ENCODE results near the gene FAM120AOS. TPM values are rescaled to one million over a fixed set of nuclear protein-coding genes. Genes with fewer than 3 reads are reported as not detected.
A peak's percentile ranks its signal among the peaks of the same experiment; 100 is the strongest.

FAM120AOS gene
- total RNA-seq, 4 donors from 2014 or later, result 29.7 to 69.9 (median 48.2) TPM

DNA sequence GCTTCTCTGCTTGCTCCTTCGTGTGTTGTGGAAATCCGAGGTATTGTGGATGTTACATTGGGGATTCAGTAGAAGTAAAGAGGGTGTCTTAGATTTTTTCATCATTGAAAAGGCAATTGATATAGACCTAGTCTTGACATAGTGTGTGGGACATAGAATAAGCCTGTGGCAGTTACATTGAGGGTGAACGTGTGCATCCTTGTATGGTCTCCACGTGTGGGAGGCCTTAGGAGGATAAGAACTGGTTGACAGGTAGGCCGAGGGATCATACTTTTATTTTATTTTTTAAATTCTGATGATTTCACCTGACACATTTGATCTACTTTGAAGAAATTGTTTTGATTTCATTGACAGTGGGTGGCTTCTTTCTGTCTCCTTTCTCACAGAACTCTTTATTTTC lies 17.0 kb upstream of the FAM120AOS start:
- H3K4me1 ChIP-seq, result peaks cover 0 to 58% (median 6%) of the 10 kb centered on the region in 4 donors
- peaks cover 0 to 4% (median 0%) of the 10 kb centered on the region in 3 donors for H3K36me3 ChIP-seq
- TF ChIP-seq, protein P1, sequence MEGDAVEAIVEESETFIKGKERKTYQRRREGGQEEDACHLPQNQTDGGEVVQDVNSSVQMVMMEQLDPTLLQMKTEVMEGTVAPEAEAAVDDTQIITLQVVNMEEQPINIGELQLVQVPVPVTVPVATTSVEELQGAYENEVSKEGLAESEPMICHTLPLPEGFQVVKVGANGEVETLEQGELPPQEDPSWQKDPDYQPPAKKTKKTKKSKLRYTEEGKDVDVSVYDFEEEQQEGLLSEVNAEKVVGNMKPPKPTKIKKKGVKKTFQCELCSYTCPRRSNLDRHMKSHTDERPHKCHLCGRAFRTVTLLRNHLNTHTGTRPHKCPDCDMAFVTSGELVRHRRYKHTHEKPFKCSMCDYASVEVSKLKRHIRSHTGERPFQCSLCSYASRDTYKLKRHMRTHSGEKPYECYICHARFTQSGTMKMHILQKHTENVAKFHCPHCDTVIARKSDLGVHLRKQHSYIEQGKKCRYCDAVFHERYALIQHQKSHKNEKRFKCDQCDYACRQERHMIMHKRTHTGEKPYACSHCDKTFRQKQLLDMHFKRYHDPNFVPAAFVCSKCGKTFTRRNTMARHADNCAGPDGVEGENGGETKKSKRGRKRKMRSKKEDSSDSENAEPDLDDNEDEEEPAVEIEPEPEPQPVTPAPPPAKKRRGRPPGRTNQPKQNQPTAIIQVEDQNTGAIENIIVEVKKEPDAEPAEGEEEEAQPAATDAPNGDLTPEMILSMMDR (IDR thresholded peaks at IDR 0.05), result no peak
- TF ChIP-seq POLR2A (IDR thresholded peaks at IDR 0.05), result no peak
- H3K27me3 ChIP-seq, result no peaks in the 10 kb centered on the region
- no peak overlapping the region for H3K4me3 ChIP-seq
- peak overlapping the region in 2 of 4 donors; percentile 0 to 87 for H3K27ac ChIP-seq
- no peak for DNase-seq
- no peaks in the 10 kb centered on the region for H3K9me3 ChIP-seq

DNA sequence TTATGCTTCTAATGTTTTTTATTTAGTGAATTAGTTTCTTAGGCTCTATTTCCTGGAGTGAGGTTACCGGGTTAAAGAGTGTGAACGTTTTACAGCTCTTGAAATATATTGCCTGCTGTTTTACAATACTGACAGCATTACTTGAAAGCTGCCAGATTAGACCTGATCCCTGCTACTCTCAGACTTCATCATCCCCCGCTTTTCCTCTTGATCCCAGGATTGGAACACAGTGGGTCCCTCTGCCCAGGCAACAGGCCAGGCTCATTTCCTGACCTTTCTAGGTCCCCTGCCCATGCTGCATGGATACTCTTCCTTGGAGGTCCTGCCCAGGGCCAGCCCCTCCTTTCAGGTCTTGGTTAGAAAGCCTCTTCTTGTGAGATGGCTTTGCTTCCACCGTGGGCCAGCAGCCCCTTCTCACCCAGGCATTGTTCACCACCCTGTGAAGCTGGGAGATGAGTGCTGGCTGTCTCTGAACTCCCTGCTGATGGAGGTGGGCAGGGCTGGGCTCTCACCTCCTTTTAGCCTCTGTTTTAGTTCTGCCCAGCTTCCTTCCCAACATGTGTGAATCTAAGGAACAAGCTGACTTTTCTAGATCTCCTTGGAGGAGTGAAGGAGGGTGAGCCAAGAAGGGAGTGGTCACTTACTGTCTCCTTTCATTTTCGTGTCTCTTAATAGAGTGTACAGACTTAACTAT lies 15.5 kb upstream of the FAM120AOS start:
- H3K4me3 ChIP-seq, result peak overlapping the region in 2 of 4 donors; percentile 23 to 35
- peak overlapping the region in 3 of 4 donors; percentile 54 to 93 (median 87) for H3K27ac ChIP-seq
- peaks cover 0 to 72% (median 10%) of the 10 kb centered on the region in 4 donors for H3K4me1 ChIP-seq
- H3K27me3 ChIP-seq, result no peaks in the 10 kb centered on the region
- H3K9me3 ChIP-seq, result no peaks in the 10 kb centered on the region
- peak; percentile 54 to 66 for TF ChIP-seq POLR2A (IDR thresholded peaks at IDR 0.05)
- TF ChIP-seq, protein P1 (IDR thresholded peaks at IDR 0.05), result no peak
- no peaks in the 10 kb centered on the region for H3K36me3 ChIP-seq
- peak in 1 of 3 donors; percentile 64 for DNase-seq

DNA sequence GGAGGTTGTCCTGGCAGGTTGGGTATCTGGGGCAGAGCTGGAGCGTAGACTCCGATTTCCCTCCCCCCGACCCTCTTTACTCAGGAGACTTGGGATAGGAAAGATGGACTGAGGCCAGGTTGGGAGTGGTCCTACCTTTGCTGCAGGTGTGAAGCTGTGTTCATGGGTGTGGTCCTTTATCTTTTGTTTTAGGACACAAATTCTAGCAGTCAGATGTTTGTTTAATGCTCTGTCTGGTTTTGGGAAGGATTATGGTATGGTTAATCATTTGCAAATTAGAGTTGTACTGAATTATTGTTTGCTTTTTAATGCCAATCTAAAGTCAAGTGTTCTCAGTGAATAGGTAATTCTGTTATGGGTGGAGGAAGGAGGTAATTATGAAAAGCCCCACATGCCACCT lies 14.1 kb upstream of the FAM120AOS start:
- Histone ChIP-seq H3K27me3 (no peaks in the 10 kb centered on the region), H3K36me3 (no peaks in the 10 kb centered on the region), H3K9me3 (no peaks in the 10 kb centered on the region), H3K4me1 (peaks cover 0 to 79% (median 10%) of the 10 kb centered on the region in 4 donors), H3K4me3 (peak overlapping the region in 1 of 4 donors; percentile 6), H3K27ac (peak overlapping the region in 3 of 4 donors; percentile 54 to 93 (median 87))
- no peak for TF ChIP-seq POLR2A (IDR thresholded peaks at IDR 0.05)
- TF ChIP-seq, protein P1 (IDR thresholded peaks at IDR 0.05), result no peak
- no peak for DNase-seq

DNA sequence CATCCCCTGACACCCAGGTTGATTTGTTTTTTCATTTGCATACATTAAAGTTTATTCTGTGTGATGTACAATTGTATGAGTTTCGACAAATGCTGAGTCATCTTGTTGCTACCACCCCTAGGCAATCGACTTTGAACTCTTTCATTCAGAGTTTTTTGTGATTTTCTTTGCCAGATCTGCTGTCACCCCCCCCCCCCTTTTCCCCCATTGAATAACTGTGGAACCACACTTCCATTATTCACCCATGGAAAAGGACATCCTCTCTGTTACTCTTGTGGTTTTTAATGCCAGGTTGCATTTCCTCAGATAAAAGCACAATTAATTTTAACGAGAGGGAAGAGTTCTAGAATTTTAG lies 13.7 kb upstream of the FAM120AOS start:
- DNase-seq, result no peak
- no peak overlapping the region for H3K4me3 ChIP-seq
- H3K36me3 ChIP-seq, result no peaks in the 10 kb centered on the region
- peaks cover 0 to 79% (median 10%) of the 10 kb centered on the region in 4 donors for H3K4me1 ChIP-seq
- H3K27me3 ChIP-seq, result no peaks in the 10 kb centered on the region
- no peaks in the 10 kb centered on the region for H3K9me3 ChIP-seq
- H3K27ac ChIP-seq, result peak overlapping the region in 2 of 4 donors; percentile 87 to 93
- no peak for TF ChIP-seq POLR2A (IDR thresholded peaks at IDR 0.05)
- TF ChIP-seq, protein P1 (IDR thresholded peaks at IDR 0.05), result no peak

DNA sequence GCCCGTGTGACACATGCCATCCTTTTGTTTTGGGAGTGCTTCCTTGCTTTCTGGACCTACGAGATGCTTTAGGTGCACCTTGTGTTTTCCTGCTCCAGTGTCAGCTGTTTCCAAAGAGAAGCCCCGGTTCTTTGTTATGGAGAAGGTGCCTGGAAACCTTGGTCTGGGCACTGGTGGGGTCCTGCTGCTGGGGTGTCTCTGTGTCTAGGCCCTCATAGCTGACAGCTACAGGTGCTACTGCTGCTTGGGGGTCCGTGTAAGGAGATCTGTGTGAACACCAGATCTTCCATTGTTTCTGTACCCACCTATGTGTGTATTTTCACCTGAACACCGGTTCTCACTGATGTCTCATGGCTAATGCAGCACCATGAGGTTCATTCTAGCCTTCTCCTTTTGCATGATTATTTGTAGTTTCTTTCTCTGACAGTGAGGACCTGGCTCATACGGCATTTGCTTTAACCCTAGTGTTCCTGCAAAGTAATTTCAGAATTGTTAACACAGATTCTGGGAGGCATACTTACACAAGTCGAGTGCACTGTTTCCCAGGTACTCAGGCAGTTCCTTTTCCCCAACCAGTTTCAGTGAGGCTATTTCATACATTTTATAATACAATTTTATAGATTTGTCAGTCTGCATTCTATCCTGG lies 13.2 kb upstream of the FAM120AOS start:
- no peak for DNase-seq
- no peaks in the 10 kb centered on the region for H3K36me3 ChIP-seq
- H3K4me1 ChIP-seq, result peaks cover 0 to 78% (median 10%) of the 10 kb centered on the region in 4 donors
- no peaks in the 10 kb centered on the region for H3K27me3 ChIP-seq
- no peak overlapping the region for H3K4me3 ChIP-seq
- peak overlapping the region in 3 of 4 donors; percentile 16 to 93 (median 36) for H3K27ac ChIP-seq
- H3K9me3 ChIP-seq, result no peaks in the 10 kb centered on the region
- TF ChIP-seq POLR2A (IDR thresholded peaks at IDR 0.05), result no peak
- TF ChIP-seq, protein P1 (IDR thresholded peaks at IDR 0.05), result no peak
